Upper lobe of left lung (tissue), 6 donors: ENCODE results near the gene GATD1. TPM values are rescaled to one million over a fixed set of nuclear protein-coding genes. Genes with fewer than 3 reads are reported as not detected.

Experiments
- ATAC-seq, 2 donors: fragments of 200-7000 bp; cut with Tn5 transposase; one replicate each; pipeline ENCODE4 v1.9.1; 2022; ENCODE audit warnings: mild to moderate bottlenecking in 2 of 2, moderate library complexity in 2 of 2; ENCODE audit not compliant: low FRiP score in 2 of 2
- DNase-seq, 2 donors: peaks; one replicate each; pipeline ENCODE4 v3.0.0-alpha.2; 2019 to 2020
- H3K27ac ChIP-seq, 4 donors: fragments of 200-600 bp; sonication (generic); one replicate each; pipeline ENCODE4 v1.5.1; 2016 to 2019
- H3K27me3 ChIP-seq, 4 donors: fragments of 200-600 bp; sonication (generic); one replicate each; pipeline ENCODE4 v1.5.1; 2017 to 2019
- H3K36me3 ChIP-seq, 4 donors: fragments of 200-600 bp; sonication (generic); one replicate each; pipeline ENCODE4 v1.5.1; 2016 to 2019
- H3K4me1 ChIP-seq, 4 donors: fragments of 200-600 bp; sonication (generic); one replicate each; pipeline ENCODE4 v1.5.1; 2018 to 2019
- H3K4me3 ChIP-seq, 4 donors: fragments of 200-600 bp; sonication (generic); one replicate each; pipeline ENCODE4 v1.5.1; 2017 to 2019; ENCODE audit warnings: mild to moderate bottlenecking in 2 of 4, moderate library complexity in 1 of 4
- H3K9me3 ChIP-seq, 4 donors: fragments of 200-600 bp; sonication (generic); one replicate each; pipeline ENCODE4 v1.5.1; 2018 to 2019
- CTCF ChIP-seq, 6 experiments: fragments of 450-650 bp in 4 of 6; fragments of 200-600 bp in 2 of 6; sonication (generic) in 2 of 6; IDR thresholded peaks; one replicate each; pipeline ENCODE4 v1.5.1; 2016 to 2019; ENCODE audit warnings: antibody characterized with exemption in 6 of 6
- EP300 ChIP-seq, 4 donors: sonication (generic); formaldehyde crosslinking; IDR thresholded peaks; one replicate each; pipeline ENCODE4 v1.5.1; 2017; ENCODE audit warnings: antibody characterized with exemption in 4 of 4, control low read depth in 2 of 4
- POLR2A ChIP-seq, 4 donors: fragments of 450-650 bp; IDR thresholded peaks; one replicate each; pipeline ENCODE4 v1.5.1; 2016 to 2017; ENCODE audit warnings: antibody characterized with exemption in 4 of 4, mild to moderate bottlenecking in 2 of 4
- POLR2AphosphoS5 ChIP-seq, 2 donors: sonication (generic); formaldehyde crosslinking; IDR thresholded peaks; one replicate each; pipeline ENCODE4 v1.5.1; 2017; ENCODE audit warnings: antibody characterized with exemption in 2 of 2
- WGBS, 2 donors: methylation state at CpG; one replicate each; pipeline ENCODE4 v1.1.5; 2017 to 2018; 5-methylcytosine and 5-hydroxymethylcytosine counted together
- small RNA-seq, 4 donors: library from RNA; depleted of rRNA; stranded (forward); fragments of <200 nt; gene quantifications; one replicate each; pipeline ENCODE3, GENCODE V24; 2016
- total RNA-seq, 6 donors: library from RNA; depleted of rRNA in 4 of 6; stranded (reverse); fragments of >200 nt in 4 of 6; gene quantifications; one replicate each; pipeline versions ENCODE4 v1.1.0 to v1.2.1, GENCODE V29; 2016 to 2021
- donor health status: DM: no; HTN: no; CAD: no; lungs with moderate emphysema.
- donor health status: DM: no; HTN: yes; CAD: no; lungs with severe emphysema.

GATD1 gene
- total RNA-seq, 6 donors from 2014 or later, result 14.8 to 77.7 (median 63.6) TPM

- 80 to 82% methylated on average over 31 to 33 of the region's 34 CpGs for WGBS, 2 donors
- ATAC-seq (no peak), DNase-seq (peak in 1 of 2 donors; percentile 57)
- Histone ChIP-seq H3K27ac (no peak overlapping the region), H3K27me3 (peaks cover 0 to 36% (median 9%) of the 10 kb centered on the region in 4 donors), H3K4me3 (no peak overlapping the region), H3K9me3 (no peaks in the 10 kb centered on the region), H3K36me3 (peaks cover 0 to 14% (median under 1%) of the 10 kb centered on the region in 4 donors), H3K4me1 (peaks cover 10 to 25% (median 18%) of the 10 kb centered on the region in 4 donors)
- TF ChIP-seq EP300 (IDR thresholded peaks at IDR 0.05) (no peak), CTCF (IDR thresholded peaks at IDR 0.05) (no peak), POLR2A (IDR thresholded peaks at IDR 0.05) (no peak), POLR2AphosphoS5 (IDR thresholded peaks at IDR 0.05) (no peak)
Measured at GRCh38 chr11:719214-720016, 57.9 kb downstream of the GATD1 start.

Small RNAs within 50 kb of the gene (small RNA-seq; reads per million reads assigned to genes)
- 0 reads per million in 4 donors for gene SNORA52

Other genes starting within 250 kb of the GATD1 start
- gene HRAS, start 241.9 kb downstream of the GATD1 start, total RNA-seq, result 10 to 100 TPM; 45.5 to 85.0 (median 59.9) TPM
- 10 to 100 TPM in 1 of 6 donors, 1 to 10 TPM in 5; 3.5 to 11.5 (median 5.8) TPM for gene LRRC56, start 240.0 kb downstream of the GATD1 start, total RNA-seq
- 10 to 100 TPM in 2 of 6 donors, 1 to 10 TPM in 4; 4.6 to 32.5 (median 6.7) TPM for gene LMNTD2, start 216.7 kb downstream of the GATD1 start, total RNA-seq
- 100 to 1,000 TPM in 5 of 6 donors, 10 to 100 TPM in 1; 80.2 to 222 (median 129) TPM for gene RASSF7, start 216.5 kb downstream of the GATD1 start, total RNA-seq
- gene PHRF1, start 201.0 kb downstream of the GATD1 start, total RNA-seq, result 10 to 100 TPM; 25.7 to 93.2 (median 37.9) TPM
- gene IRF7, start 161.5 kb downstream of the GATD1 start, total RNA-seq, result 100 to 1,000 TPM in 2 of 6 donors, 10 to 100 TPM in 4; 32.6 to 123 (median 56.2) TPM
- gene CDHR5, start 152.5 kb downstream of the GATD1 start, total RNA-seq, result under 1 TPM in 1 of 6 donors, not detected in 5; 0.40 TPM
- gene SCT, start 150.3 kb downstream of the GATD1 start, total RNA-seq, result under 1 TPM in 1 of 6 donors, not detected in 5; 0.72 TPM
- 1 to 10 TPM in 3 of 6 donors, under 1 TPM in 1, not detected in 2; 0.54 to 4.2 (median 1.5) TPM for gene DRD4, start 140.2 kb downstream of the GATD1 start, total RNA-seq
- 10 to 100 TPM; 23.9 to 87.3 (median 35.6) TPM for gene DEAF1, start 82.3 kb downstream of the GATD1 start, total RNA-seq
- gene TMEM80, start 81.7 kb downstream of the GATD1 start, total RNA-seq, result 10 to 100 TPM; 28.6 to 62.9 (median 36.1) TPM
- 100 to 1,000 TPM; 120 to 497 (median 199) TPM for gene EPS8L2, start 71.3 kb downstream of the GATD1 start, total RNA-seq
- gene TALDO1, start 30.0 kb downstream of the GATD1 start, total RNA-seq, result 100 to 1,000 TPM; 163 to 313 (median 217) TPM
- not detected for gene CEND1, start 12.6 kb upstream of the GATD1 start, total RNA-seq
- gene SLC25A22, start 20.8 kb upstream of the GATD1 start, total RNA-seq, result 10 to 100 TPM; 13.6 to 29.3 (median 22.3) TPM
- gene PIDD1, start 27.7 kb upstream of the GATD1 start, total RNA-seq, result 10 to 100 TPM in 5 of 6 donors, 1 to 10 TPM in 1; 5.2 to 76.5 (median 15.4) TPM
- gene RPLP2, start 32.5 kb upstream of the GATD1 start, total RNA-seq, result 1,000 to 10,000 TPM in 2 of 6 donors, 100 to 1,000 TPM in 4; 451 to 1,926 (median 773) TPM
- gene PNPLA2, start 41.4 kb upstream of the GATD1 start, total RNA-seq, result 100 to 1,000 TPM in 4 of 6 donors, 10 to 100 TPM in 2; 74.5 to 303 (median 164) TPM
- gene CRACR2B, start 50.4 kb upstream of the GATD1 start, total RNA-seq, result 100 to 1,000 TPM in 1 of 6 donors, 10 to 100 TPM in 5; 29.0 to 157 (median 41.4) TPM
- 100 to 1,000 TPM; 179 to 545 (median 421) TPM for gene CD151, start 55.5 kb upstream of the GATD1 start, total RNA-seq
- 100 to 1,000 TPM in 3 of 6 donors, 10 to 100 TPM in 3; 34.1 to 168 (median 102) TPM for gene POLR2L, start 65.0 kb upstream of the GATD1 start, total RNA-seq
- 100 to 1,000 TPM in 5 of 6 donors, 10 to 100 TPM in 1; 91.3 to 181 (median 169) TPM for gene TSPAN4, start 65.4 kb upstream of the GATD1 start, total RNA-seq
- 100 to 1,000 TPM in 1 of 6 donors, 10 to 100 TPM in 5; 34.6 to 144 (median 59.1) TPM for gene CHID1, start 133.3 kb upstream of the GATD1 start, total RNA-seq
- gene AP2A2, start 148.4 kb upstream of the GATD1 start, total RNA-seq, result 100 to 1,000 TPM in 3 of 6 donors, 10 to 100 TPM in 3; 55.7 to 273 (median 103) TPM